Immature natural killer cell (primary cell): ENCODE data around the gene PPDPF. TPM values are rescaled to one million over a fixed set of nuclear protein-coding genes. Genes with fewer than 3 reads are reported as not detected.

Experiments
- DNase-seq, 3 donors: peaks; one replicate each; pipeline ENCODE4 v3.0.0; 2022; ENCODE audit warnings: mixed read lengths in 1 of 3
- H3K27ac Mint-ChIP-seq, 6 donors: one replicate each; pipeline ENCODE4 v1.8.0; 2020; ENCODE audit warnings: mixed read lengths in 6 of 6, mild to moderate bottlenecking in 5 of 6, inconsistent platforms in 4 of 6, moderate library complexity in 3 of 6
- H3K27me3 Mint-ChIP-seq, 3 donors: one replicate each; pipeline ENCODE4 v1.8.0; 2020 to 2021; ENCODE audit warnings: low read depth in 3 of 3, mild to moderate bottlenecking in 3 of 3, mixed read lengths in 3 of 3, moderate library complexity in 3 of 3, inconsistent platforms in 1 of 3
- H3K36me3 Mint-ChIP-seq, 3 donors: one replicate each; pipeline ENCODE4 v1.8.0; 2020; ENCODE audit warnings: mixed read lengths in 3 of 3, inconsistent platforms in 2 of 3, mild to moderate bottlenecking in 2 of 3
- H3K4me1 Mint-ChIP-seq, 2 donors: one replicate each; pipeline ENCODE4 v1.8.0; 2020; ENCODE audit warnings: inconsistent platforms in 2 of 2, mild to moderate bottlenecking in 2 of 2, mixed read lengths in 2 of 2, moderate library complexity in 1 of 2
- H3K4me3 Mint-ChIP-seq, 5 donors: one replicate each; pipeline ENCODE4 v1.8.0; 2020; ENCODE audit warnings: mild to moderate bottlenecking in 5 of 5, mixed read lengths in 5 of 5, inconsistent platforms in 3 of 5, moderate library complexity in 3 of 5
- H3K9me3 Mint-ChIP-seq, 6 donors: one replicate each; pipeline ENCODE4 v1.8.0; 2020; ENCODE audit warnings: mild to moderate bottlenecking in 6 of 6, mixed read lengths in 6 of 6, inconsistent platforms in 4 of 6, moderate library complexity in 3 of 6
- polyA plus RNA-seq, 3 donors: library from polyadenylated mRNA; unstranded; fragments of 300-500 nt; fragmentation: Illumina TruSeq; gene quantifications; one replicate each; pipeline ENCODE4 v1.2.3, GENCODE V29; 2021

PPDPF gene
- polyA plus RNA-seq, 3 donors from 2014 or later, result 14.9 to 84.3 (median 41.9) TPM

- no peak for DNase-seq
- H3K27ac Mint-ChIP-seq, result no peak overlapping the region
- H3K36me3 Mint-ChIP-seq, result peaks cover 0 to 10% (median 3%) of the 10 kb centered on the region in 3 donors
- peaks cover 16 to 18% (median 17%) of the 10 kb centered on the region in 3 donors for H3K27me3 Mint-ChIP-seq
- no peaks in the 10 kb centered on the region for H3K9me3 Mint-ChIP-seq
- H3K4me3 Mint-ChIP-seq, result no peak overlapping the region
- H3K4me1 Mint-ChIP-seq, result peaks cover 16 to 19% of the 10 kb centered on the region in 2 donors
Observed at GRCh38 chr20:63563225-63563935, 42.8 kb downstream of the PPDPF start.

GRCh38 chr20:63564036-63564810 lies 43.7 kb downstream of the PPDPF start:
- Mint-ChIP-seq H3K9me3 (no peaks in the 10 kb centered on the region), H3K27ac (no peak overlapping the region), H3K27me3 (peaks cover 17 to 20% (median 18%) of the 10 kb centered on the region in 3 donors), H3K36me3 (peaks cover 0 to 10% (median 3%) of the 10 kb centered on the region in 3 donors), H3K4me3 (no peak overlapping the region), H3K4me1 (peaks cover 20 to 26% of the 10 kb centered on the region in 2 donors)
- DNase-seq, result no peak

- Mint-ChIP-seq H3K4me1 (peaks cover 22 to 28% of the 10 kb centered on the region in 2 donors), H3K27ac (no peak overlapping the region)
Observed at GRCh38 chr20:63565021-63565698, 44.6 kb downstream of the PPDPF start.

GRCh38 chr20:63565699-63566335 lies 45.3 kb downstream of the PPDPF start:
- Mint-ChIP-seq H3K4me3 (no peak overlapping the region), H3K27me3 (peaks cover 15 to 21% (median 18%) of the 10 kb centered on the region in 3 donors), H3K9me3 (no peaks in the 10 kb centered on the region), H3K4me1 (peaks cover 22 to 26% of the 10 kb centered on the region in 2 donors), H3K27ac (no peak overlapping the region), H3K36me3 (peaks cover 0 to 10% (median 0%) of the 10 kb centered on the region in 3 donors)
- DNase-seq, result no peak

More at GRCh38 chr20:63565021-63565698, 44.6 kb downstream of the PPDPF start:
- Mint-ChIP-seq H3K27me3 (peaks cover 17 to 21% (median 18%) of the 10 kb centered on the region in 3 donors), H3K4me3 (no peak overlapping the region), H3K9me3 (no peaks in the 10 kb centered on the region), H3K36me3 (peaks cover 0 to 10% (median 3%) of the 10 kb centered on the region in 3 donors)
- no peak for DNase-seq

- Mint-ChIP-seq H3K27me3 (peaks cover 15 to 21% (median 18%) of the 10 kb centered on the region in 3 donors), H3K27ac (peak overlapping the region; percentile 86 to 94 (median 92))
Observed at GRCh38 chr20:63566395-63567135, 46.0 kb downstream of the PPDPF start.

GRCh38 chr20:63567136-63567385 lies 46.5 kb downstream of the PPDPF start:
- Mint-ChIP-seq H3K27me3 (peaks cover 15 to 21% (median 18%) of the 10 kb centered on the region in 3 donors), H3K4me3 (peak overlapping the region; percentile 75 to 86 (median 84)), H3K36me3 (peaks cover 0 to 10% (median 0%) of the 10 kb centered on the region in 3 donors), H3K27ac (peak overlapping the region; percentile 86 to 94 (median 92)), H3K9me3 (no peaks in the 10 kb centered on the region), H3K4me1 (peaks cover 22 to 26% of the 10 kb centered on the region in 2 donors)
- DNase-seq, result no peak

More at GRCh38 chr20:63566395-63567135, 46.0 kb downstream of the PPDPF start:
- Mint-ChIP-seq H3K4me3 (peak overlapping the region; percentile 75 to 86 (median 84)), H3K4me1 (peaks cover 22 to 26% of the 10 kb centered on the region in 2 donors), H3K9me3 (no peaks in the 10 kb centered on the region), H3K36me3 (peaks cover 0 to 10% (median 0%) of the 10 kb centered on the region in 3 donors)
- DNase-seq, result no peak

- Mint-ChIP-seq H3K36me3 (peaks cover 0 to 10% (median 0%) of the 10 kb centered on the region in 3 donors), H3K4me1 (peaks cover 22 to 26% of the 10 kb centered on the region in 2 donors), H3K4me3 (peak overlapping the region; percentile 75 to 86 (median 84)), H3K9me3 (no peaks in the 10 kb centered on the region), H3K27ac (peak overlapping the region; percentile 86 to 94 (median 92)), H3K27me3 (peaks cover 15 to 21% (median 18%) of the 10 kb centered on the region in 3 donors)
- DNase-seq, result peak; percentile 86 to 89 (median 88)
Observed at GRCh38 chr20:63567386-63568169, 47.0 kb downstream of the PPDPF start.

- Mint-ChIP-seq H3K9me3 (no peaks in the 10 kb centered on the region), H3K27ac (peak overlapping the region; percentile 86 to 94 (median 92)), H3K4me3 (peak overlapping the region; percentile 75 to 86 (median 84)), H3K36me3 (peaks cover 0 to 10% (median 0%) of the 10 kb centered on the region in 3 donors), H3K4me1 (peaks cover 22 to 26% of the 10 kb centered on the region in 2 donors), H3K27me3 (peaks cover 15 to 21% (median 18%) of the 10 kb centered on the region in 3 donors)
- DNase-seq, result peak in 2 of 3 donors; percentile 28 to 37
Observed at GRCh38 chr20:63568170-63568981, 47.8 kb downstream of the PPDPF start.

- DNase-seq, result no peak
- peak overlapping the region in 1 of 6 donors; percentile 40 for H3K27ac Mint-ChIP-seq
Observed at GRCh38 chr20:63568986-63569949, 48.7 kb downstream of the PPDPF start.

GRCh38 chr20:63570281-63571086 lies 49.9 kb downstream of the PPDPF start:
- no peak overlapping the region for H3K4me3 Mint-ChIP-seq
- H3K27me3 Mint-ChIP-seq, result peaks cover 15 to 20% (median 15%) of the 10 kb centered on the region in 3 donors

More at GRCh38 chr20:63568986-63569949, 48.7 kb downstream of the PPDPF start:
- Mint-ChIP-seq H3K9me3 (no peaks in the 10 kb centered on the region), H3K4me1 (peaks cover 22 to 26% of the 10 kb centered on the region in 2 donors), H3K4me3 (peak overlapping the region in 4 of 5 donors; percentile 30 to 80 (median 66)), H3K27me3 (peaks cover 15 to 21% (median 15%) of the 10 kb centered on the region in 3 donors), H3K36me3 (peaks cover 0 to 10% (median 0%) of the 10 kb centered on the region in 3 donors)

More at GRCh38 chr20:63570281-63571086, 49.9 kb downstream of the PPDPF start:
- peaks cover 0 to 9% (median 0%) of the 10 kb centered on the region in 3 donors for H3K36me3 Mint-ChIP-seq
- no peaks in the 10 kb centered on the region for H3K9me3 Mint-ChIP-seq
- DNase-seq, result no peak
- H3K4me1 Mint-ChIP-seq, result peaks cover 22 to 26% of the 10 kb centered on the region in 2 donors
- H3K27ac Mint-ChIP-seq, result no peak overlapping the region
